Fibroblast of peridontal ligament (primary cell): ENCODE results near the gene SRMS.
"Not testable (repeated sequence)": the region's sequence is repeated elsewhere in the genome, so short reads cannot be mapped to it uniquely, and the experiment has no call there.

Experiments used
- DNase-seq: peaks from one replicate; pipeline ENCODE4 v3.0.0-alpha.2; 2010; ENCODE audit errors: extremely low read depth

The SRMS gene

GRCh38 chr20:63579017-63579694 lies 31.6 kb upstream of the SRMS start:
- no peak for DNase-seq

GRCh38 chr20:63578224-63579016 lies 30.9 kb upstream of the SRMS start:
- DNase-seq, result no peak

DNA sequence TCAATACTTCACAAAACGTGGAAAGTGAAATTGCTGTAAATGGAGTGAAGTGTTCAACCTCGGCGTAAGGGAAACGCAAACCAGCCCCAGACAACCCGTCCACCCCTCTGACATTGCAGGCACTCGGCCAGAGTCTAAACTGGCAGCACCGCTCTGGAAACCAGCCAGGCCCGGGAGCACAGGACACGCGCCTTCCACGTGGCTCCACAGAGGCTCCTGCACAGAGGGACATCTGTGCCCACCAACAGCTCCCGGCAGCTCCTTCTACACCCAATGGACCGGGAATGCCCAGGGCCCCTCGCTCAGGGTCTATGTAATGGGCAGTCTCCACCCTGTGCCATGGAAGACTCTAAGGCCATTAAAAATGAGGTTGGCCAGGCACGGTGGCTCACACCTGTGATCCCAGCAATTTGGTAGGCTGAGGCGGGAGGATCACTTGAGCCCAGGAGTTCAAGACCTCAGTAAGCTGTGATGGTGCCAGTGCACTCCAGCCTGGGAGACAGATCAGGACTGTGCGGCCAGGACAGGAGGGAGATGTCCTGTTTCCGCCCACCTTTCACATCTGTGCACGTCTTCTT lies 29.9 kb upstream of the SRMS start:
- DNase-seq, result no peak

DNA sequence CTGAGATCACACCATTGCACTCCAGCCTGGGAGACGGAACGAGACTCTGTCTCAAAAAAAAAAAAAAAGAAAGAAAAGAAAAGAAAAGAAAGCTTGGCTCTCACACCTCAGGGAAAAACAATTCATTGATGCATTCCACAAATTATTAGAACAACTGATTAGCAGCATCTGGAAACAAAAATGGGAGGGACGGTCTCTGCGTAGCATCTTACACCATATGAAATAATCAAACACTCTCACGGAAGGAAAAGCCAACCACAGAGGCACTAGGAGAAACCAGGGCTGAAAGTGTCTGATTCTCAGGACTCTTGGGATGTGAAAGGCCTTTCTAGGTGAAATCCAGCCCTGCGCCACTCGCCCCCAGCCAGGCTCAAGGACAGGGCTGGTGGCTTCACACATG lies 28.8 kb upstream of the SRMS start:
- no peak for DNase-seq

DNA sequence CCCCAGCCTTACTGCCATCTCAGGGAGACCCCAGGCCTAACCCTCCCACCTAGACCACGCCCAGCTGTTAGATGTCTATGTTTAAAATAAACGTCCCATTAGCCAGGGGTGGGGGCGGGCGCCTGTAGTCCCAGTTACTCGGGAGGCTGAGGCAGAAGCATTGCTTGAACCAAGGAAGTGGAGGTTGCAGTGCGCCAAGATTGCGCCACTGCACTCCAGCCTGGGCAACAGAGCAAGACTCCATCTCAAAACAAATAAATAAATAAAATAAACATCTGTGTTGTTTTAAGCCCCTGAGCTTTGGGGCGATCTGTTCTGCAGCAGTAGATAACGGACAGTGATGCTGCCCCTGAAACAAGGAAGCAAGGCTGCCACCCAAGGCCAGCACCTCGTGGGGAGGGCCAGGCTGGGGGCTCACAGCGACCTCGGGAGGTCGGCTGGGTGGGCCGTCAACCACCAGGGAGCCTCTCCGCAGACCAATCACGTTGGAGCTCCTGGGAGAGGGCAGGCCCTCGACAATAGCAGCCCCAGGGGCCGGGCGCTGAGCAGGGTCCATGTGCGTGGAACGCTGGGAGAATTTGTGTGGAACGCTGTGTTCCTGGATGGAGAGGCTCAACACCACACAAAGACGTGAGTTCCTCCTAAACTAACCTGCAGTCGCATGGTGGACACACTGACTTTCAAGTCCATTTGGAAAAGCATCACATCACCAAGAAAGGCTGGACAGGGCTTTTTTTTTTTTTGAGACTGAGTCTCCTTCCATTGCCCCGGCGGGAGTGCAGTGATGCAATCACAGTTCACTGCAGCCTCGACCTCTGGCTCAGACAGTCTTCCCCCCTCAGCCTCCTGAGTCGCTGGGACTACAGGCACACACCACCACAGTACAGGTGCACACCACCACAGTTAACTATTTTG lies 27.5 kb upstream of the SRMS start:
- peak; percentile 41 for DNase-seq

DNA sequence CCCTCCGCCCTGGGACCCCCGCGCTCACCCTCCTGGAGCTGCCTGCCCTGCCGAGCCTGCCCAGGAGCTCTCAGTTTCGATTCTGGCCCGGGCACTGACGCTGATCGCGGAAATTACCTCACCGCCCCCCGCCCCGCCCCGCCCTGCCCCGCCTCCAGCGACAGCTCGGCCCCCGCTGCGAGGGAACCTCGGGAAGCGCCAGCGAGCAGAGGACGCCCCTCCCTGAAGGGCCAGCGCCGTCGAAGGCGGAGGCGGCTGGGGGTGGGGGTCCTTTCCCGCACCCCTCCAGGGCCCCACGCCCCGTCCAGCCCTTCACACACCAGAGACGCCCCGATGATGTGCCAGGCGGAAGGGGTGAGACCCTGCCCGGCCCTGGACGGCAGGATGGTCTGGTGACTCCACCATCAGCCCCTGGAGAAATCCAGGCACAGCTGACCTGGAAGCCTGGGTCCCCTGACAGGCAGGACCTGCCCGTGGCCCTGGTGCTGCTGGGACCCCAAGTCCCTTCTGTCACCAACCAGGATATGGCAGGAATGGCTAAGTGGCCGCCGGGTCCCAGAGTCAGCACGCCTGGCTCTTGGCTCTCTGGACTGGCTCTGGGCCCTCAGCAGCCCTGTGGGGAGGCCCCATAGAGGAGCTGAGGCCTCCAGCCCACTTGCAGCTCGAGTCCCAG lies 26.7 kb upstream of the SRMS start, which contains the start of gene HELZ2:
Gene HELZ2 (minus strand): TSS at position 84 of the 673 bp plus-strand sequence. CDS start 1,854 bp downstream, outside the sequence.
- peak; percentile 44 for DNase-seq

DNA sequence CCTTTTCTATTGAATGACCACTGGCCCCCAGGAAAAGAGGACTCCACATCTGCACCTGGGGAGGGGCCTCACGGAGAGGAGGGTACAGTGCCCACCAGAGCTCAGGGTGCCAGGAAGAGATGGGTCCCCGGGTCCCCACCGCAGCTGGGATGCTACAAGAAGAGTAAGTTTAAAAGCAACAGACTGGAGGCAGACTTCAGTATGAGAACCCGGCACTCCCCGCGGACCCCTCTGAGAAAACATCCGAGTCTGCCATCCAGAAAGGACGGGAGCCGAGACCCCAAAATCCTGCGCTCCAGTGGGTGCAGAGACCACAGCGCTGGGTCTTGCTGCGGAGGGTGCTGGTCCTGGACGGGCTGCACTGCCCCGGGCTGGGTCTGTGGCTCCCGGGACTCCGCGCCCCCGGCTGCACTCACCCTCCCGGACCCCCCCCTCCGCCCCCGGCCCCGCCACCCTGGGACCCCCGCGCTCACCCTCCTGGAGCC lies 26.1 kb upstream of the SRMS start:
- no peak for DNase-seq

DNA sequence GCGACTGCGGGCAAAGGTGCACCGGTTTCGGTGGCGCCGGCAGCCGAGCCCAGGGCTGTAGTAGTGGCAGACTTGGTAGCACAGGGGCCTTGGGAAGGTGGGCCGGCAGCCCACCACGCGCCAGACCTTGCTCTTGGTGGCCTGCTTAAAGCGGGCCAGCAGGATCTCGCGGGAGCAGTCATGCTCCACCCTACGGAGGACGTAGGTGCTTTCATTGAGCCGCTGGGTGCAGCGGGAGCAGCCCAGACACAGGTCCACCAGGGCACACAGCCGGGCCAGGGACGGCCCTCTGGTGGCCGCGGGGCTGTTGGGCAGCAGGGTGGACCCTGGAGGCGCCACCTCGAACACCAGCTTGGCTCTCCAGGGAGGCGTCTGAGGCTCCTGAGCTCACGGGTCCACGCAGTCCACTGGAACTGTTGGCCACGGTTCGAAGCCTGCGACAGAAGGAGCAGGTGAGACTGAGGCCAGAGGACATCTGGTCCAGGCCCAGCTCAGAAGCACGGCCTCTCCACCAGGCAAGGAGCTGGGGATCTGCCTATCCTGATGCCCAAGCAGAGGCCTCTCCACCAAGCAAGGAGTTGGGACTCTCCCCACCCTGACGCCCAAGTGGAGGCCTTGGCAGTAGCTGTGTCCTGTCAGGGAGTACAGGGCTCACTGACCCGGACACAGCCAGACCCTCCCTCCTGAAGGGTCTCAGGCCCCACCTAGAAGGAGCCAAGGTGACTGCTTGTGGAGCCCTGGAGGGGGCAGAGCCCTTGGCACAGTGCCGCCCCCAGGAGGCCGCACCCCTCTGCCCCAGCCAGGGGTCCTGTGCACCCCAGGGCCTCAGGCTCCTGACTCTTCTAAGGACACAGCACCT lies 25.5 kb upstream of the SRMS start:
- DNase-seq, result no peak

DNA sequence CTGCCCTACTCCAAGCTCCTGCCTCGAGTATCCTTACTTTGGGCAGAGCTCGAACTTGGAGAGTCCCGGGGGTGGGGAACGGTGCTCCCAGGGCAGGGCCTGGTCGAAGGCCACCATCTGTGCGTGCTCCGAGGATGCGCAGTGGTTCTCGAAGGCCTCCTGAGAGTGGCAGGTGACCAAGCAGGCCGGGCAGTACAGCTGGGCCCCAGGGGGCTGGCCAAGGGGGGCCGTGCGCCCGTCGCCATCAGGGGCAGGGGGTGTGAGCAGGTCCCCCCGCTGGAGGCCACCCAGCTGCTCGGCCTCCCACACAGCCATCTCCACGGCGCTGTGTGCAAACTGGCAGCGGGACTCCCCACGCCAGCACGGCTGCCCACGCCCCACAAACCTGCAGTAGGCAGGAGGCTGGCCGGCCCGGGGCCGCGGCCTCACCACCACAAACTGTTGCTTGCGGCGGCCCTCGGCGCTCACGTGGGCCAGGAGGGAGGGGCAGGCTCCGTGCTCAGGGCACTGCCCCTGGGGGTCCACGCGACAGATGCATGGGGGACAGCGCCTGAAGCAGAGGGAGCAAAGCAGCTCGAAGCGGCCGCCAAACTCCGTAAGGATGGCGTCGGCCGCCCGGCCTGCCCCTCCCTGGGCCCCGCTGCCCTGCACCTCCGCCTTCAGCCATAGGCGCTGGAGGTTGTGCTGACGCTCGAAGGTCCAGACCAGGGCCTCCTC lies 24.7 kb upstream of the SRMS start:
- no peak for DNase-seq

DNA sequence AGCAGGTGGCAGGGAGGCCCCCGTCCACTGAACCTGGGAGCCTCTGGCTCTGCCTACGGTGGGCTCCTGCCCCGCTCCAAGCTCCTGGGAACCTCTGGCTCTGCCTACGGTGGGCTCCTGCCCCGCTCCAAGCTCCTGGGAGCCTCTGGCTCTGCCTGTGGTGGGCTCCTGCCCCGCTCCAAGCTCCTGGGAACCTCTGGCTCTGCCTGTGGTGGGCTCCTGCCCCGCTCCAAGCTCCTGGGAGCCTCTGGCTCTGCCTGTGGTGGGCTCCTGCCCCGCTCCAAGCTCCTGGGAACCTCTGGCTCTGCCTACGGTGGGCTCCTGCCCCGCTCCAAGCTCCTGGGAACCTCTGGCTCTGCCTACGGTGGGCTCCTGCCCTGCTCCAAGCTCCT lies 23.5 kb upstream of the SRMS start:
- not testable (repeated sequence) for DNase-seq

- no peak for DNase-seq
Measured at GRCh38 chr20:63570281-63571086, 22.9 kb upstream of the SRMS start.

- no peak for DNase-seq
Measured at GRCh38 chr20:63568986-63569949, 21.7 kb upstream of the SRMS start.

DNA sequence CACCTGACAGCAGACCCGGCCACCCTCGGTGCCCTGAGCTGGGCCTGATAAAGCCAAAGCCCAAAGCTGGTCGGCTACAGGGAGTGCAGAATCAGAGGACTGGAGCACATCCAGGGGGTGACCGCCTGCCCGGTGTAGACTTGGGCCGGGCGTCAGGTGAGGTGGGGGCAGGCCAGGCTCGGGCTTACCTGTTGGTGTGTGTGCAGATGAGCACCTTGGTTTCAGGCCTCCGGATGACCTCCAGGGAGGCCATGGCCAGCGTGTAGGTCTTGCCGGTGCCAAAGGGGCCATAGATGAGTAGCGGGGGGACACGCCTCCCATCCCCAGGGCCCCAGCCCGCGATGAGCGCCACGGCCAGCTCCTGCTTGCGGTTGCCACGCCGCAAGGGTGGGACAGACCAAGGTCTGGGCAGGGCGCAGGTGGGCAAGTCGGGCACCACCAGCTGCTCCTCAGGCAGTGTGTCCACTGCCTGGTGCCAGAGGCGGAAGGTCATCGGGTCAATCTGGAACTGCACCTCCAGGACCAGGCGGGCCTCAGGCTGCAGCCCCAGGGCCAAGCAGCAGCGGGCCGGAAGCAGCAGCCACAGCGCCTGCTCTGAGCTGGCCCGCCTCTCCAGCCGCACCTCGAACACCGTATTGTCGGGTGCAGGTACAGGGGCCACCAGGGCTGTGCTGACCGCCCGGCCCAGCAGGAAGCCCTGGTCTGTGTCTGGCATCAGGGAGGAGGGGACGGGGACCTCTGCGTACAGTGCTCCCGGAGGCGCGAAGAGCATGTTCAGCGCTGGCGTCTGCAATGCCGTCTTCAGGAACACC lies 20.8 kb upstream of the SRMS start:
- no peak for DNase-seq

DNA sequence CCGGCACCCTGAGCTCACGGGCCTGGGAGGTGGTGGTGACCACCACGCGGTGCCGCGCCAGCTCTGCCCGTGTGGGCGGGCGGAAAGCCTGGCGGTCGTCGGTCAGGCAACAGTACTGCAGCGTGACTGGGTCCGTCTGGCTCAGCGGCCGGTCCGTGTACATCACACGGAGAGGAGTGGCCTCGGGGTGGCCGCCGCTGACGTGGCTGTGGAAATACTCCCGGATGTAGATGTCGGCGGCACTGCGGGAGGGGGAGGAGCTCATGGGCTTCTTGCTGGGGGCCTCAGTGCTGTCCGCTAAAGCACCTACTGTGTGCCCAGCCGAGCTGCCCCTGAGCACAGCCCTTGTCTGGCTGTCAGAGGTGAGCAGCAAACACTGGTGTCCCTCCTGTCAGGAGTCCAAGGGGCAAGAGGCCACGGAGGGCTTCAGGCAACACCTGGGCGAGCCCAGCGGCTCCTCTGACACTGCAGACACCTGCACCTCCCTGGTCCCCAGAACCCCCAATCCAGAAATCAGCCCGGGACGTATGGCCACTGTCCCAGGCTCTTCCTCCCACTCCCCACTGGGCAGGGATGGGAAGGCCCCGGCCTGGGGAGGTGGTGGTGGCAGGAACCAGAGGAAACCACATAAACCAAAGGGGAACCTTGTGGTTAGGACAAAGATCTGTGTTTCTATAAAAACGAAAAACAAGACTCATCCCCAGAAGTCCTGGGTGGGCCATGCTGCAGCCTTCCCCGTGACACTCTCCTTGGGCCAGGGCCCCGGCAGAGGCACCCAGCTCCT lies 20.0 kb upstream of the SRMS start:
- DNase-seq, result no peak

GRCh38 chr20:63567136-63567385 lies 19.5 kb upstream of the SRMS start:
- DNase-seq, result no peak
